LNCaP clone FGC (cell line): ENCODE data around the gene SGPP1.
"Not testable (repeated sequence)": the region's sequence is repeated elsewhere in the genome, so short reads cannot be mapped to it uniquely, and the experiment has no call there.

ENCODE experiments used
- DNase-seq: peaks from one replicate; pipeline ENCODE4 v3.0.0-alpha.2; 2011; ENCODE audit warnings: low read depth
- H3K4me3 ChIP-seq: 2 replicates; pipeline ENCODE4 v1.5.1; 2011; ENCODE audit warnings: mild to moderate bottlenecking, low read depth, low read length, control low read depth
- CTCF ChIP-seq: IDR thresholded peaks from 2 replicates; pipeline ENCODE4 v1.5.1; 2012; ENCODE audit warnings: mild to moderate bottlenecking; ENCODE audit not compliant: control insufficient read depth, insufficient read depth; ENCODE audit errors: extremely low read depth

SGPP1 gene

GRCh38 chr14:63666335-63666734 is 61.5 kb downstream of the SGPP1 start:
- no peak for TF ChIP-seq CTCF
- DNase-seq, result no peak
- H3K4me3 ChIP-seq, result no peak overlapping the region

GRCh38 chr14:63663428-63664341 is 64.2 kb downstream of the SGPP1 start:
- DNase-seq, result no peak

GRCh38 chr14:63662776-63663175 is 65.1 kb downstream of the SGPP1 start:
- no peak overlapping the region for H3K4me3 ChIP-seq
- TF ChIP-seq CTCF, result no peak
- no peak for DNase-seq

More at GRCh38 chr14:63663428-63664341, 64.2 kb downstream of the SGPP1 start:
- TF ChIP-seq CTCF, result no peak
- no peak overlapping the region for H3K4me3 ChIP-seq

GRCh38 chr14:63661881-63662280 is 66.0 kb downstream of the SGPP1 start:
- not testable (repeated sequence) for H3K4me3 ChIP-seq, DNase-seq

- H3K4me3 ChIP-seq, result no peak overlapping the region
- no peak for TF ChIP-seq CTCF
- no peak for DNase-seq
Measured at GRCh38 chr14:63659726-63660125, 68.1 kb downstream of the SGPP1 start.

GRCh38 chr14:63656194-63656593 is 71.7 kb downstream of the SGPP1 start:
- H3K4me3 ChIP-seq, result no peak overlapping the region
- TF ChIP-seq CTCF, result no peak
- DNase-seq, result no peak

GRCh38 chr14:63654936-63655335 is 72.9 kb downstream of the SGPP1 start:
- TF ChIP-seq CTCF, result no peak
- no peak for DNase-seq
- no peak overlapping the region for H3K4me3 ChIP-seq
